GM19351 (cell line): ENCODE data around the gene SMIM7.
"Not testable (repeated sequence)": the region's sequence is repeated elsewhere in the genome, so short reads cannot be mapped to it uniquely, and the experiment has no call there.

ENCODE experiments used
- ATAC-seq: cut with Tn5 transposase; IDR thresholded peaks from one replicate; pipeline ENCODE4 v1.9.1; 2021; ENCODE audit warnings: mild to moderate bottlenecking, moderate library complexity; ENCODE audit not compliant: unreplicated experiment

The SMIM7 gene

GRCh38 chr19:16659832-16660708 lies at the start of gene SMIM7:
SMIM7 (minus strand) TSS chr19:16660144; CDS start chr19:16660110, 34 bp downstream.
- ATAC-seq, result peak; percentile 91

GRCh38 chr19:16703677-16704076 lies 43.7 kb upstream of the SMIM7 start:
- ATAC-seq, result no peak

GRCh38 chr19:16702123-16702522 lies 42.2 kb upstream of the SMIM7 start:
- ATAC-seq, result no peak

GRCh38 chr19:16698914-16699313 lies 39.0 kb upstream of the SMIM7 start:
- ATAC-seq, result no peak

- no peak for ATAC-seq
These were observed 28.1 kb upstream of the SMIM7 start for GRCh38 chr19:16688084-16688483.

- no peak for ATAC-seq
These were observed 24.3 kb upstream of the SMIM7 start for GRCh38 chr19:16684216-16684615.

- no peak for ATAC-seq
These were observed 22.6 kb upstream of the SMIM7 start for GRCh38 chr19:16682539-16682938.

GRCh38 chr19:16679811-16680210 lies 19.9 kb upstream of the SMIM7 start:
- no peak for ATAC-seq

- no peak for ATAC-seq
These were observed 18.6 kb upstream of the SMIM7 start for GRCh38 chr19:16678498-16678897.

- no peak for ATAC-seq
These were observed 17.1 kb upstream of the SMIM7 start for GRCh38 chr19:16677055-16677454.

GRCh38 chr19:16676101-16676798 lies 16.3 kb upstream of the SMIM7 start:
- no peak for ATAC-seq

- not testable (repeated sequence) for ATAC-seq
These were observed 13.9 kb upstream of the SMIM7 start for GRCh38 chr19:16673839-16674238.

GRCh38 chr19:16673231-16673630 lies 13.3 kb upstream of the SMIM7 start:
- ATAC-seq, result no peak

- no peak for ATAC-seq
These were observed 11.8 kb upstream of the SMIM7 start for GRCh38 chr19:16671652-16672274.

- no peak for ATAC-seq
These were observed 10.3 kb upstream of the SMIM7 start for GRCh38 chr19:16670291-16670690.

GRCh38 chr19:16668702-16669101 lies 8.8 kb upstream of the SMIM7 start:
- ATAC-seq, result not testable (repeated sequence)

- ATAC-seq, result no peak
These were observed 8.2 kb upstream of the SMIM7 start for GRCh38 chr19:16668176-16668575.

- no peak for ATAC-seq
These were observed 1.6 kb upstream of the SMIM7 start for GRCh38 chr19:16661480-16662034.

- ATAC-seq, result no peak
These were observed 977 bp upstream of the SMIM7 start, which contains the start of gene TMEM38A for GRCh38 chr19:16660763-16661479. TMEM38A (plus strand) TSS chr19:16661139; CDS start chr19:16661218, 79 bp downstream.

GRCh38 chr19:16659464-16659831 lies 496 bp downstream of the SMIM7 start:
- no peak for ATAC-seq

GRCh38 chr19:16657384-16657783 lies 2.6 kb downstream of the SMIM7 start:
- ATAC-seq, result no peak
